Body of pancreas (tissue), 4 donors: Measurements from ENCODE around the gene LDB2.

ENCODE experiments used
- CTCF ChIP-seq, 7 experiments: fragments of 450-650 bp in 4 of 7; fragments of 200-600 bp in 3 of 7; sonication (generic) in 3 of 7; IDR thresholded peaks; one replicate each; pipeline ENCODE4 v1.5.1; 2016 to 2019; ENCODE audit warnings: antibody characterized with exemption in 7 of 7
- POLR2A ChIP-seq, 3 donors: fragments of 450-650 bp; IDR thresholded peaks; one replicate each; pipeline ENCODE4 v1.6.1; 2016; ENCODE audit warnings: antibody characterized with exemption in 3 of 3, mild to moderate bottlenecking in 2 of 3

- TF ChIP-seq CTCF (IDR thresholded peaks at IDR 0.05) (no peak), POLR2A (IDR thresholded peaks at IDR 0.05) (no peak)
Measured at GRCh38 chr4:16498978-16499377, 399.5 kb downstream of the LDB2 start.
